ENCODE data around the gene TMEM266. TPM values are rescaled to one million over a fixed set of nuclear protein-coding genes. Genes with fewer than 3 reads are reported as not detected.

The TMEM266 gene
- total RNA-seq, 1 donor from 2014 or later: not detected

DNA sequence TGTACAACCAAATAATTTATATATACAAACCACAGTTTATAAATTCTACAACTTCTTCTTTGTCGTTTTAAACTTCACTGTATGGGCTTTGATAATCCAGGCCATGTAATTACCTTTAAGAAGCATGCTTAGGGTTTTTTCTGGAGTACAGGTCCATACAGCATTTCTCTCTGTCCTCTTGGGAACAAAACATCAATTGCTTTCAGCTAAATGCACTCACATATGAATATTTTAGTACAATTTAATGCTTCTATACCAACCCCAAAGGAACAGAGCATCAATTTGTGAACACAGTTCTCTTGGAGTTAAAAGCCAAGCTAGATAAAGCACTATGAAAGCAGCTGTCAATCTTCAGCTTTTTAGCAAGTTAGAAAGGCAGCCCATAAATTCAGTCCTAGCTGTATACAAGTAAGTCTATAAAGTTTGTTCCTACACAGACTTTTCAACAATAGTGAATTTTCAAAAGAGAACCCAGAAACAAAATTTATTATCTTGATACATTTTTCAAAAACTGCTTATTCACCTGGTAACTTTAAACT, 185.4 kb downstream of the TMEM266 start:
- DNase-seq: no peak

DNA sequence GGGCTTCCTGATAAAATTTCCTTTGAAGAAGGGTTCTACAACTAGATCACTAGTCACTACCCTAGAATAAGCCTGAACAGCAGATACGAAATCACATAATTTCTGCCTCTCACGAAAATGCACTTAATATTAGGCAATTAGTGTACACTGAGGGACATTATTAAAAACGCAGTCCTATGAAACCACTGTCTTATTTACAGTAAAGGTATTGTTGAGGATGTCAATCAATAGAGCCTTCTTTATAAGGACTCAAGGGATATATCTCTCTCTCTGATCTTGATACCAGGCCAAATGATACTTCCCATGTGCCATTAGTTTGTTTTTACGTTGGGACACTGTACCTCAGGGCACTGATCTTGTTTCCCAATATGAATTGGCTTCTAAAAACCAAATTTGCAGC, 191.9 kb downstream of the TMEM266 start:
- no peak for DNase-seq

DNA sequence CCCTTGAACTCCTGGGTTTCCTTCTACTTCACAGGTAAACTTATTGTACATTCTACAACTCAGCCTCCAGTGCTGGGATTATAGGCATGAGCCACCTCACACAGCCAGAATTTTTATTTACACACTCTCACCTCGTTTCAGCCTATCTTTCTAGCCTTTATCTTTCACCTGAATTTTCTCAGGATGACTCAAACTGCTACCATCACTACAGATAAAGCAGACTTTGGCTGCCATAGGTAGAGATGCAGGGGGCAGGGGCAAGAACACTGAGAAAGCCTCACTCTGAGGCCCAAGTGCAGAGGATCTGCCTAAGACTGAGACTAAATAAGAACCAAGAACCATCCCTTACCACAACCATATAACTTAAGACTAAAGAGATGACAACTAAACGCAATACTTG, 192.5 kb downstream of the TMEM266 start:
- DNase-seq: no peak

DNA sequence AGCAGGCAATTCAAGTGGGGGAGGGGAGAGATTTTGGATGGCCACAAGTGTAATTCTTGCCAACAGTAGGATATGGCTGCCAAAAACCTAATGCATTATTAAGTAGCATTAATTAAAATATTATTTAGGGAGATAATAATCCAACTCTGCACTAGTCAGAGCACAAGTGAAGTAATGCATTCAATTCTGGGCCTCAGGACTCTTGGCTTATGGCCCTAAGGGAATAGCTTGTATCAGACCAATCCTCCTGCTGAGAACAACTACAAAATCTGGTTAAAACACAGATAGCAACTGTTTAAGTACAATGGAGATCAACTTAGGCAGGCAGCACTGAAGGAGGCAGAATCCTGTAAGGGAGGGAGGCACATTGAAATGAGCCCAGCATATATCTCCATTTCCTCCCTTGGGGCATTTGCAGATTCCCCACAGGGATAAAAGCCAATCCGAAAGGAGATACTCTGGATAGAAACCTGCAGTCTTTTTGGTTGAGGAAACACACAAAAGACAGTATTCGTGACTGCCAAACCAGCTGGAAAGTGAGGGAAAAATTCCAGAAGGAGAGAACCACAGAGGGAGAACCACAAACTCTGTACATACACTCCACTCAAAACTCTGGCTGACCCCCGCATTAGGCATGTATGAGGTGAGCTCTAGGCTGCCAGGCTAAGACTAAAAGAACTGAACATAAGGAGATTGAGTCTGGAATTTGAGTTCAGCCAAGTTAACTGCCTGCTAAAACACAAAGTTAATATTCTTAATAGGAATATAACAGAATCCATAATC, 194.1 kb downstream of the TMEM266 start:
- no peak for DNase-seq

Other genes with a start within 250 kb of the TMEM266 start
- 51.0 TPM for gene UBE2Q2, start 216.5 kb upstream of the TMEM266 start, total RNA-seq
- gene FBXO22, start 156.1 kb upstream of the TMEM266 start, total RNA-seq: 19.0 TPM
- gene NRG4, start 47.6 kb upstream of the TMEM266 start, total RNA-seq: not detected